Thyroid gland (tissue), 4 donors: ENCODE data around the gene TMBIM6.
"Not testable (repeated sequence)": the region's sequence is repeated elsewhere in the genome, so short reads cannot be mapped to it uniquely, and the experiment has no call there.

Source experiments
- CTCF ChIP-seq, 6 experiments: fragments of 200-600 bp in 3 of 6; fragments of 450-650 bp in 3 of 6; sonication (generic) in 3 of 6; IDR thresholded peaks; one replicate each; pipeline ENCODE4 v1.5.1; 2016 to 2019; ENCODE audit warnings: antibody characterized with exemption in 6 of 6, mild to moderate bottlenecking in 2 of 6, inconsistent platforms in 1 of 6, moderate library complexity in 1 of 6
- POLR2A ChIP-seq, 2 donors: fragments of 450-650 bp; IDR thresholded peaks; one replicate each; pipeline ENCODE4 v1.6.1; 2017; ENCODE audit warnings: antibody characterized with exemption in 2 of 2, mild to moderate bottlenecking in 2 of 2, moderate library complexity in 1 of 2

- TF ChIP-seq CTCF, POLR2A (IDR thresholded peaks at IDR 0.05): not testable (repeated sequence)
Observed at GRCh38 chr12:49780914-49781313, 39.6 kb downstream of the TMBIM6 start.
